ENCODE data around the gene NODAL.

DNA sequence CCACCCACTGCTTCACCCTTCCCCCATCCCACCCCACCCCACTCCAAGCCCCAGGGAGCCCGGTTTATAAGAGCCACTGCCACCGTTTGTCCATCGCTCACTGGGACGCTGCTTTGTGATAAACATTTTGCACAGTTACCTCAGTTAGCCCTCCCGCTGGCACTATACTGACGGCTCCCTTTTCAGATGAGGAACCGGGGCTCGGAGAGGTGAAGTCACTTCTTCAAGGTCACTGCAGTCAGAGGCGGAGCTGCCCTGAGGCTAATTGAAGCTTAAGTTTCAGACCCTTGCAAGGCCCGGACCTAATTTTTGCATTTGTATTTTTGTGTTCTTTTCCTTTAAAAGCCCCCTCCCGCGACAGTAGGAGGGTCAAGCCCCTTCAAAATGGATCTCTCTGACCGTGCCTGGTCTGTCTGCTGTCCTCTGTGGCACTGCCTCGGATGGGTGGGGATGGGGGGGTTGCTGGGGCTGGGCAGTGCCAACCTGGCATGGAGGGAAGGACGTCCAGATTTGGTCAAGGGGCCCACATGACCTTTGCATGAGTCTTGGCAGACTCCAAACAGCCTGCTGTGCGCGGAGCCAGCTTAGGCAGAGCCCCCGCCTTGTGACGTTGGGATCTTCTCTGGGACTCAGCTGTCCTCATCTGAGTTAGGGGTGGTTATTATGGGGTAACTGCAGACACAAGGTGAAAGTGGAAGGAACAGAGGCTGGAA, 17.7 kb upstream of the NODAL start:
- TF ChIP-seq, protein P1, sequence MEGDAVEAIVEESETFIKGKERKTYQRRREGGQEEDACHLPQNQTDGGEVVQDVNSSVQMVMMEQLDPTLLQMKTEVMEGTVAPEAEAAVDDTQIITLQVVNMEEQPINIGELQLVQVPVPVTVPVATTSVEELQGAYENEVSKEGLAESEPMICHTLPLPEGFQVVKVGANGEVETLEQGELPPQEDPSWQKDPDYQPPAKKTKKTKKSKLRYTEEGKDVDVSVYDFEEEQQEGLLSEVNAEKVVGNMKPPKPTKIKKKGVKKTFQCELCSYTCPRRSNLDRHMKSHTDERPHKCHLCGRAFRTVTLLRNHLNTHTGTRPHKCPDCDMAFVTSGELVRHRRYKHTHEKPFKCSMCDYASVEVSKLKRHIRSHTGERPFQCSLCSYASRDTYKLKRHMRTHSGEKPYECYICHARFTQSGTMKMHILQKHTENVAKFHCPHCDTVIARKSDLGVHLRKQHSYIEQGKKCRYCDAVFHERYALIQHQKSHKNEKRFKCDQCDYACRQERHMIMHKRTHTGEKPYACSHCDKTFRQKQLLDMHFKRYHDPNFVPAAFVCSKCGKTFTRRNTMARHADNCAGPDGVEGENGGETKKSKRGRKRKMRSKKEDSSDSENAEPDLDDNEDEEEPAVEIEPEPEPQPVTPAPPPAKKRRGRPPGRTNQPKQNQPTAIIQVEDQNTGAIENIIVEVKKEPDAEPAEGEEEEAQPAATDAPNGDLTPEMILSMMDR (IDR thresholded peaks at IDR 0.05; ENCODE audit: insufficient read depth, low read length, poor library complexity, severe bottlenecking), result no peak
- no peak for TF ChIP-seq EZH2phosphoT487 (conservative IDR thresholded peaks at IDR 0.05; ENCODE audit: low read length)

Data from SU-DHL-6 (cell line).